ENCODE measurements around the gene RHOT2.
A peak's percentile ranks its signal among the peaks of the same experiment; 100 is the strongest.

- no peak for TF ChIP-seq EZH2 (IDR thresholded peaks at IDR 0.05)
- TF ChIP-seq, protein P1, sequence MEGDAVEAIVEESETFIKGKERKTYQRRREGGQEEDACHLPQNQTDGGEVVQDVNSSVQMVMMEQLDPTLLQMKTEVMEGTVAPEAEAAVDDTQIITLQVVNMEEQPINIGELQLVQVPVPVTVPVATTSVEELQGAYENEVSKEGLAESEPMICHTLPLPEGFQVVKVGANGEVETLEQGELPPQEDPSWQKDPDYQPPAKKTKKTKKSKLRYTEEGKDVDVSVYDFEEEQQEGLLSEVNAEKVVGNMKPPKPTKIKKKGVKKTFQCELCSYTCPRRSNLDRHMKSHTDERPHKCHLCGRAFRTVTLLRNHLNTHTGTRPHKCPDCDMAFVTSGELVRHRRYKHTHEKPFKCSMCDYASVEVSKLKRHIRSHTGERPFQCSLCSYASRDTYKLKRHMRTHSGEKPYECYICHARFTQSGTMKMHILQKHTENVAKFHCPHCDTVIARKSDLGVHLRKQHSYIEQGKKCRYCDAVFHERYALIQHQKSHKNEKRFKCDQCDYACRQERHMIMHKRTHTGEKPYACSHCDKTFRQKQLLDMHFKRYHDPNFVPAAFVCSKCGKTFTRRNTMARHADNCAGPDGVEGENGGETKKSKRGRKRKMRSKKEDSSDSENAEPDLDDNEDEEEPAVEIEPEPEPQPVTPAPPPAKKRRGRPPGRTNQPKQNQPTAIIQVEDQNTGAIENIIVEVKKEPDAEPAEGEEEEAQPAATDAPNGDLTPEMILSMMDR (IDR thresholded peaks at IDR 0.05) = peak; percentile 19
These were observed 52.0 kb downstream of the RHOT2 start for GRCh38 chr16:719815-720446.

Measured in neural progenitor cell (in vitro differentiated cells).